Embryonic facial prominence (tissue), 1 donor: ENCODE measurements around the gene ARF3.

Experiments used
- DNase-seq: peaks from one replicate; pipeline ENCODE4 v3.0.0-alpha.2; 2016; ENCODE audit errors: extremely low spot score

The ARF3 gene

DNA sequence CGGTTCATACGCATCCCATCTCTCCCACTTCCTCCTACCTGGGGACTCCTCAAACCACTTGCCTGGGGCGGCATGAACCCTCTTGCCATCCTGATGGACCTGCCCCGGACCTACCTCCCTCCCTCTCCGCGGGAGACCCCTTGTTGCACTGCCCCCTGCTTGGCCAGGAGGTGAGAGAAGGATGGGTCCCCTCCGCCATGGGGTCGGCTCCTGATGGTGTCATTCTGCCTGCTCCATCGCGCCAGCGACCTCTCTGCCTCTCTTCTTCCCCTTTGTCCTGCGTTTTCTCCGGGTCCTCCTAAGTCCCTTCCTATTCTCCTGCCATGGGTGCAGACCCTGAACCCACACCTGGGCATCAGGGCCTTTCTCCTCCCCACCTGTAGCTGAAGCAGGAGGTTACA is 24.5 kb upstream of the ARF3 start:
- DNase-seq = no peak

DNA sequence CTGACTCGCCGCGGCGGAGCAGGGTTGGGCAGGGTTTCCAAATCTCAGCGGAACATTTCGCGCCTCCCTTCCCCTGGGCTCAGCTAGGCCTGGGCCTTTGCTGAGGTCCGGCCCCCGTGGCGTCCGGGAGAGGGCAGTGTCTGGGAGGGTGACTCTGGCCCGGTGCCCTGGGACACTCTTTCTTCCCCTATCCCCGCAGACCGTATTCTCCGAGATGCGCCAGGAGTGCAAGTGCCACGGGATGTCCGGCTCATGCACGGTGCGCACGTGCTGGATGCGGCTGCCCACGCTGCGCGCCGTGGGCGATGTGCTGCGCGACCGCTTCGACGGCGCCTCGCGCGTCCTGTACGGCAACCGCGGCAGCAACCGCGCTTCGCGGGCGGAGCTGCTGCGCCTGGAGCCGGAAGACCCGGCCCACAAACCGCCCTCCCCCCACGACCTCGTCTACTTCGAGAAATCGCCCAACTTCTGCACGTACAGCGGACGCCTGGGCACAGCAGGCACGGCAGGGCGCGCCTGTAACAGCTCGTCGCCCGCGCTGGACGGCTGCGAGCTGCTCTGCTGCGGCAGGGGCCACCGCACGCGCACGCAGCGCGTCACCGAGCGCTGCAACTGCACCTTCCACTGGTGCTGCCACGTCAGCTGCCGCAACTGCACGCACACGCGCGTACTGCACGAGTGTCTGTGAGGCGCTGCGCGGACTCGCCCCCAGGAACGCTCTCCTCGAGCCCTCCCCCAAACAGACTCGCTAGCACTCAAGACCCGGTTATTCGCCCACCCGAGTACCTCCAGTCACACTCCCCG is 23.9 kb upstream of the ARF3 start:
- DNase-seq = no peak

DNA sequence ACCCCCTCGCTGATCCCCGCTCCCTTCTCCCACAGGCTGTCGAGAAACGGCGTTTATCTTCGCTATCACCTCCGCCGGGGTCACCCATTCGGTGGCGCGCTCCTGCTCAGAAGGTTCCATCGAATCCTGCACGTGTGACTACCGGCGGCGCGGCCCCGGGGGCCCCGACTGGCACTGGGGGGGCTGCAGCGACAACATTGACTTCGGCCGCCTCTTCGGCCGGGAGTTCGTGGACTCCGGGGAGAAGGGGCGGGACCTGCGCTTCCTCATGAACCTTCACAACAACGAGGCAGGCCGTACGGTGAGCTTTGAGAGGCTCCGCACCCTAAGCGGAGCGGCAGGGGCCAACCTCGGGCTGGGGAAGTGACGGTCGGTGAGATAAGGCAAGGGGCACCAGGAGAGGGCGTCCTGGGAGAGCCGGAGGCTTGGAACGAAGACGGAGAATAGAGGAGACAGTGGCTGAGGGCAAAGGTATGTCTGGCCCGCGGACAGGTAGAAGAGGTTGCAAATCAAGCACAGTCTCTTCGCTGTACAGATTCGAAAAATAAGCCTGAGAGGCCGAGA is 23.2 kb upstream of the ARF3 start:
- no peak for DNase-seq

DNA sequence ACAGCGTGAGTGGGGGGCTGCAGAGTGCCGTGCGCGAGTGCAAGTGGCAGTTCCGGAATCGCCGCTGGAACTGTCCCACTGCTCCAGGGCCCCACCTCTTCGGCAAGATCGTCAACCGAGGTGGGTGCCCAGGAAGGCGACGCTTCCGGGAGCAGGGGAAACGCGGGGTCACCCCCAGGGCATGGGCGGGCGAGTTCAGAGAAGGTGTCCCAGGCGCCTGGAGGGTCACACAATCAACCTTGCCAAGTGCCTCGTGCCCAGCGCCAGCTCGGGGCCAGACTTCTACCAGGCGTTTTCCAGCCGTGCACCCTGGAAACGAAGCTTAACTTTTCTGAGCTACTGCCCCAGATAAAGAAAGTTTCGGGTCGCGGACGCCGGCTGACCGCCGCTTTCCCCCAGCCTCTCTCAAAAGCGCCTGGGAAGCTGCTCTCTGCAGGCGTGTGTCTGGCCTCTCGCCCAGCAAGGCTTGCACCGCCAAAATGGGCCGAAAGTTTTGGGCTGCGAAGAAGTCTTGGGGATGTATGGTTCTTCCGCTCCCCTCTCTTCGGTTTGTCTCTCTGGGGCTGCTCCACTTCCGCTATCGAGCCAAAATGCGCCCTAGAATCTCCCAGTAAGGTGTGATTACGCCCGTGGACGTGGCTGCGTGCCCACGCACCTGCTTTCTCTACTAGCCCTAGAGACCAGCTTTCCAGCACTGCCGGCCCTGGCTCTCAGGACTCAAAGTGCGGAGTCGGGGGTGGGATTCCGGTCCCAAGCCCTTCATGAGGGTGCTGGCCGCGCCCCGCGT is 22.5 kb upstream of the ARF3 start:
- no peak for DNase-seq

DNA sequence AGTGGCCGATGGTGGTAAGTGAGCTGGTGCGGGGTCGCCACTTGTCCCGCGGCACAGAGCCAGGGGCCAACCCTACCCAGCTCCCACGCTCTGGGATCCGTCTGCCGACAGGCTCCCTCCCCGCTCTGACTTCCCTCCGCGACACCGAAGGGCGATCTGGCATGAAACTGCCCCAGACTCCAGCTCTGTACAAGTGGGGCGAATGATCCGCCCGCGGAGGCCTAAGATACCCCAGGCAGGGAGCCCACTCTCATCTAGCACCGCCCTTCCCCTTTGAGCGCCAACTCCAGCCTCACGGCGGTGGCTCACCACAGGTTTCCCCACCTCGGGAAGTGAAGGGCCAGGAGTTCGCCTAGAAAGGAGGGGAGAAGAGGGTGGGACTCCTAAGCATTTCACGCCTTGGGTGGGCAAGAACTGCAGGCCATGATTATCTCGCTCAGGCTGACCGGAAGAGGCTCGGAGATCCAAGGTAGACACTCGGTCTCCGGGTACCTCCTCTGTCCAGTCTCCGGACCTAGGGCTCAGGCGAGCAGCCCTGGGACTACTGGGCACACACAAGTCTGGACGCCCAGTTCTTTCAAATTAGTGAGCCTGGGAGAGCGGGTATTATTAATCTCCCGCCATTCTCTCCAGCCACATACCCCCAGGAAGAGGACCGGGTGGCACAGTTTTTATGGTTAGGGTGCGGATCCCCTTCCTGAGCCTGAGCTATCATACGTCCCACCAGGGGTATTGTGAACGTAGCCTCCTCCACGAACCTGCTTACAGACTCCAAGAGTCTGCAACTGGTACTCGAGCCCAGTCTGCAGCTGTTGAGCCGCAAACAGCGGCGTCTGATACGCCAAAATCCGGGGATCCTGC is 21.7 kb upstream of the ARF3 start:
- no peak for DNase-seq

DNA sequence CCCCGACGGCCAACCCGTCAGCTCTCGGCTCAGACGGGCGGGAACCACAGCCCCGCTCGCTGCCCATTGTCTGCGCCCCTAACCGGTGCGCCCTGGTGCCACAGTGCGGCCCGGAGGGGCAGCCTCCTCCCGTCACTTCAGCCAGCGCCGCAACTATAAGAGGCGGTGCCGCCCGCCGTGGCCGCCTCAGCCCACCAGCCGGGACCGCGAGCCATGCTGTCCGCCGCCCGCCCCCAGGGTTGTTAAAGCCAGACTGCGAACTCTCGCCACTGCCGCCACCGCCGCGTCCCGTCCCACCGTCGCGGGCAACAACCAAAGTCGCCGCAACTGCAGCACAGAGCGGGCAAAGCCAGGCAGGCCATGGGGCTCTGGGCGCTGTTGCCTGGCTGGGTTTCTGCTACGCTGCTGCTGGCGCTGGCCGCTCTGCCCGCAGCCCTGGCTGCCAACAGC is 21.0 kb upstream of the ARF3 start, which contains the start of gene WNT1:
WNT1 (plus strand) TSS at position 32 of the 450 bp plus-strand sequence; CDS start at position 361, 329 bp downstream.
- no peak for DNase-seq

DNA sequence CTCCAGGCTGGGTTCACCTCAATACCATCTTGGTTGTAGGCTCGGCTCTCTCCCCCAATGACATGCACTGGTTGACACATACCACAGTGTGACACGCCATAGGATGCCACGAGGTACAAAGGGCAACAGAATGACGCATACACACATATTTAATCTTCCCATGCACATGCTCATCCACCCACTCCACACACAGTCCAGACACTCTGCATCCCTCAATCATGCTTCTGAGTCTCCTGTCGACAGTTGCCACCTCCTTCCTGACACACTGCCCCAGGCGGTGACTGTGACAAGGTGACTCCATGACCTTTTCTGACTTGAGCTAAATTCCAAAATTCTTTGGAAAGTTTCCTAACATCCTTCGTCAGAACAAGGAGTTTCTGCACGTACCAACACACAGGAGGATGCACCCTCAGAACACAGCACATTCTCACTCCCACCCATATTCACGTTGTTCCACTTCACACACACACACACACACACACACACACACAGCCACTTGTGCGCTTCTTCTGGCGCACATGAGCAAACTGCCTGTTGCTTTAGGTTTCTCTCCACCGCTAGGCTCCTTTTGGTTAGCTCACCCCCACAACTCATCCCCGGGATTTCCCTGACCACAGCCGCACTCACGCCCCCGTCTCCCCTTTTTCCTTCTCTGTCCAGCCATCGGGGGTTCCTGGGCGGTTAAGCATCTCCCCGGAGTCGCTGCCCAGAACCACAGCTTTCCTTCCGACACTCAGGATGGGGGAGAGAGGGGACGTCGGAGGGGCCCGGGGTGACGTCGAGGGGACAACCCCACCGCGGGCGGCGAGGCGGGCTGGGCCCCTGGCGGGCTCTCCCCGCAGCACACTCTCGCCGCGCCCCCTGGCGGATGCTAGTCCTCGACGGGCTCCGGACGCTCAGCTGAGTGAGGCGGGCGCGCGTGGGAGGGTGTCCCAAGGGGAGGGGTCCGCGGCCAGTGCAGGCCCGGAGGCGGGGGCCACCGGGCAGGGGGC is 20.3 kb upstream of the ARF3 start:
- no peak for DNase-seq

DNA sequence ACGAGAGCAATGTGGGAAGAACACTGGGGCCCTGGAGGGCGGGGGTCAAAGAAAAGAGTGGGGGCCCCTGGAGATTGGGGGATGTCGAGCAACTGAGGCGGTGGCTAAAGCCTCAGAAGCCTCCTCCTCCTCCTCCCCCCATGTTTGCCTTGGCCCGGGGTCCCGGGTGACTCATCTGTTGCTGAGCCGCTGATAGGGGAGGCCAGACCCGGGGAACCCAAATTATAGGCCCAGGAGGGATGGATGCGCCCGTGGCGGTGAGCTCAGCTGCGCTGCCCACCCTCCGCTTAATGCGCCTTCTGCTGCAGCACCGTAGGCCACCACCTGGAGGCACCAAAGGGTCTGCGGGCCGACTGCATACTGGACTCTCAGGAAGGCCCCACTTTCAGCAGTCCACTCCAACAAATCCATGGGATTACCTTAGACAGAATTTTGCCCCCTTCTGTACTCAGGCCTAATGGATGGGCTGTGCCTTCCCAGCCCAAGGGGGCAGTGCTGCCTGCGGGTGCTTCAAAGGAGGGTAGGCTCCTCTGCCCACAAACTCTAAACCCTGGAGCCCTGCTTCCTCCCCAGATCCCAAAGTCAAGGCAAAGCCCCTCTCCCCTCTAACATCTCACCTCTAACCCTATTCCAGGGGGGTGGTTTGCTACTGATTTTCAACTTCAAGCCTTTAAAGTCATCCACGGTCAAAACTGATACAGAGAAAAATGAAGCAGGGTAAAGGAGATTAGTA is 16.8 kb upstream of the ARF3 start:
- DNase-seq = no peak

DNA sequence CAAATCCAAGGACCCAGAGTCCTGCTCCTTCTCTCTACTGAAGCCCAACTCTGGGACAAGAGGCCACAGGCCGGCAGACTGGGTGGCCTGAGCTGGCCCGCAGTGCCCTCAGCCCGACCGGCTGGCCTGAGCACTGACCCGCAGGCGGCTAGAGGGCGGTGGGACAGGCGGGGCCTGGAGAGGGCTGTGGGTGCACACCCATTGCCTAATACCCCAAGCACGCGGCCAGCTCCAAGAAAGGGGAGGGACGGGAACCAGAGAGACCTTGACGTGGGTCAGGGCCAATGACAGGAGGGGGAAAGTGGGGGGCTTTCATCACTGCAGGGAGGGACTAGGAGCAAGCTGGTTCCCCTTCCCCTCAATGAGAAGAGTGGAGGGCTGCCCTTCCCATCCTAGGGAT is 16.2 kb upstream of the ARF3 start:
- no peak for DNase-seq

DNA sequence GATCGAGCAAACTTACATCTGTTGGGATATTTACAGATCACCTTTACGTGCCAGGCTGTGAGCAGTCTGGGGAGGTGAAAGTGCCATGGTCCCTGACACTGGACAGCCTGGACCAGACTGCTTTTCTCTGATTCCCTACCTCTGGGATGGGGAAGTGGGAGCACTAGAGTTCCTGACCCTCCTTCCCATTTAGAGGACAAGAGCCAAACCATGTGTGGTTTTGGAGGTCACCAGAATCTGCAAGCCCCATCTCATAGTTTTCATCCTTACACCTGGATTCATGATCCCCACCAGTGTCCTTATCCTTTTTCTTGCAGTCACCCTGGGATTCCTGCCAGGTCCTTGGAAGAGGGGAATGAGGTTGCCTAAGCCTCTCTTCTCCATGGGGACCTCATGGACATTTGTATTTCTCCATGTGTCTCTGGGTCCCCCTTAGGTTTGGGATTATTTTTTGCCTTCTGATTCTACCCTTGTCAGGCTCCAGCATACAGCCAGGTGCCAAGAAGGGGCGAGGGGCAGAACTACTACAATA is 15.7 kb upstream of the ARF3 start:
- no peak for DNase-seq

DNA sequence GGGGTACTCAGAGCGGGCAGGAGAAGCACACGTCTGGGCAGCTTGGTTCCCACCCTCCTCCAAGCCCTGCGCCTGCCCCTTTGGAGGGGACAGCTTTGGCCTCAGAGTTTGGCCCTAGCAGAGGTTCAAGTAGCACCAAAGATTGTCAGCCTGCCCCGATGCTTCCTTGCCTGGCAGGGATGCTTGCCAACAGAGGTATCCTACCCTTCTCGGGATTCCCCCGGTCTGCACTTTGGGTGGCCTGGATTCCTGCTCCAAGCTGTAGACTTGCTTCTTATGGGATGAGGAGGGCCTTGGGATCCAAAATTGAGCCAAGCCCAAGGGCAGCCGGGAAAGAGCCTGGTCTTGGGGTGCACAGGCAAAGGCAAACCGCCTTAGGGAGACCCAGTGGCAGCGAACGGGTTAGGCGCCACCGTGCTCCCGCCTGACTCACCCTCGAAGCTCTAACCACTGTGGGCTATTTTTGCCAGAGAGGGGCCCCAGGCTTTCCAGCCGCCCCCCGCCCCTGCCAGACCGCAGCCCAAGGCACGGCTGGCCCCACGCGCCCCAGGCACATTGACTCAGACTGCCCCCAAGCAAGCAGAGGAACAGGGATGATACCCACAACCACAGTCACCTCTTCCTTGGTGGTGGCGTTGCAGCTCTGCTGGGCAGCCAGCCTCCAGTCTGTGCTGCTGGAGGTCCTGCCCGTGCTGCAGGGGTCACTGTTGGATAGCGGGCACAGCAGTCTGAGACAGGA is 15.1 kb upstream of the ARF3 start:
- DNase-seq = no peak

DNA sequence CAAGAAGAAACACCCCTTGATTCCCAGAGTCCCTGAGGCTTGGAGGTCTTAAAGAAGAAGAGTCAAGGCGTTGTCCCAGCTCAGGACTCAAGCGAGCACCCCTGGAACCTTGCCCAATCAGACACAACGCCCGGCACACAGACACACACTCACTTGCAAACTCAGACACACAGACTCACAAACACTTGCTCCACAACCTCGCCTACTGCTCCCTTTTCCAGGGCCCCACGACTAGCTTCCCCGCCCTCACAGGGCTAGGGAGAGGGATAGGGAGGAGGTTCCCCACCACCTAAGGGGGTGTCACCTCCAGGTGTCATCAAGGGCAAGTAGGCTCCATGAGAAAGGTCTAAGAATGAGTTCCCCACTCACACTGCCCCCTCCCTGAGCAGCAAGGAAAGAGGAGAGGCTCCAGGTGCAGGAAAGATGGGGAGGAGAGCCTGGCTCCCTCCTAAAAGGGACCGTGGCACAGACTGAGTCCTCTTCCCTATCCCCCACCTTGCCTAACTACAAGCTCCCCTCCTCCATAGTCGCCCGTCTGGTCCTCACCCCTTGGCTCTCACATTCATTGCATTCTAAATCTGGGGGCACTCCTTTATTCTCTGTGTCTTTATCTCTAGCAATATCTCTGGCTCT is 13.5 kb upstream of the ARF3 start:
- no peak for DNase-seq

DNA sequence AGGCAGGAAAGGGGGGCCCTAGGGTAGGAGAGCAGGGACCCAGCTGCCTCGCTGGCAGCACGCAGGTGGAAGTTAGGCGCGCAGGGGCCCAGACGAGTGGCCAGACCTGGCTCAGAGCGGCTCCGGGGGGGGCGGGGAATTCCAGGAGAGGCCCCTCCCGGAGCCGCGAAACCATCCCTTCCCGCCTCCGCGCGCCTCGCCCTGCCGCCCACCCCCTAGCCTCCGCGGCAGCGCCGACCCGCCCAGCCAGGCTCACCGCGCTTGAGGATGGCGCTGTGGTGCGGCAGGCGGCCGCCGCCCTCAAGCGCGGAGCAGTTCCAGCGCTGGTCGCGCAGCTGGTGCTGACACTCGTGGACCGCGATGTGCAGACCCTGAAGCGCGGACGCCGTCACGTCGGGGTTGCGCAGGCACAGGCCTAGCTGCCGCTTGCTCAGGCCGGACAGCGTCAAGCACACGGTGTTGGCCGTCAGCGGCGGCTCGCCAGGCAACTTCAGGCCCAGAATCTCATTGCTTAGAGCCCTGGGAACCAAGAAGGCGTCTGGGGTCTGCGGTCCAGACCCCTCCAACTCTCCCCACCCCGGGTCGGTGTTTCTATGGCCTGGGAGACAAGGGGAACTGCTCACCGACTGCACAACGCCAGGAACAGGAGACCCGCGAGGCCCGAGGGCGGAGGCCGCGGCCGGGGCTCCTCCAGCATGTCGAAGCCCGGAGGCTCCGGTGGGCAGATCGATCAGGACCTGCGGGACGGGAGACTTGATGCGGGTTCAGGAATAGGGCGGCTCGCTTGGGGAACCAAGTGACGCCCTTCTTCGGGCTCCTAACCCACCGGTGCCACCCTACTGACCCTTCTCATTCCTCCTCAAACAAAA is 12.8 kb upstream of the ARF3 start:
- no peak for DNase-seq

DNA sequence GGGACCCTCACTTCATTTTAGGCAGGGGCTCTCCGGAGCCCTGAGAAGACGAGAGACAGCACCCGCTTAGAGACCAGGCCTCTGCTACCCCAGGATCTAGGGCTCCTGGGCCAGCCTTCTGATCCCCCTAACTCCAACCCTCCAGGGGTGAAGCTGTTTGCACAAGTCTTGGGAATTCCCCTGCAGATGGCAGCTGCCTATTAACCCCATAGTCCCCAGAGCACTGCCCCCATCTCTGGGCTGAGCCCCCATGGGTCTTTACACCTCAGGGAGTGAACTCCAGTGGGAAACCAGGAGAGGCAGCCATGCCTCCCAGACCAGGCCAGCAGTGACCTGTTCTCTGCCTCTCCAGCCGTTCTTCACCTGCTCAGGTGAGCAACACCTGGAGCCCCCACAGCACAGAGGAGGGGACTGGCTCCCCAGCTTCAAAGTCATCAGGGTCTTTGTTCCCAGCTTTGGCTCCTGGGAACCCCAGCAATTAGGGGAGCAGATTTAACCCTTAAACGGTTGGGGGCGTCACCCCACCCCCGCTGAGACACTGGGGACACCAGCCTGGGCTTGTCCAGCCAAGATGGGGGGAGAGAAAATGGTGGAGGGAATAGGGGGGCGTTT is 12.0 kb upstream of the ARF3 start:
- DNase-seq = no peak

DNA sequence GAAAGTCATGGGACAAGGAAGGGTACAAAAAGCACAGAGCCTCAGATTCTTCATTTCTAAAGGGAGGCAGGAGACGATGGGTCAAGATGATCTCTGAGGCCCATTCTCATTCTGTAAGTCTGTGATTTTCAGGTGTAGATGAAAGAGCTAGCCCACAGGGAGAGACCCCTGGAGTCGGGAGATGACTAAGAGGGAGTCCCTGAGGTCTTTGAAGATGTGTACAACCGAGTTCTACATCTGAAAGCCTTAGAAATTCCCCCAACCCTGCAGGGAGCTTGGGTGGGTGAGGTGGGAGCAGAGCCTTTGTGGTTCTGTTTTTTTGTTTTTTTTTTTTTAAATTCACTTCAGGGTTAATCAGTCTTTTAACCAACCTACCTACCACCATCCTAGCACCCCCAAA is 11.2 kb upstream of the ARF3 start:
- DNase-seq = no peak

DNA sequence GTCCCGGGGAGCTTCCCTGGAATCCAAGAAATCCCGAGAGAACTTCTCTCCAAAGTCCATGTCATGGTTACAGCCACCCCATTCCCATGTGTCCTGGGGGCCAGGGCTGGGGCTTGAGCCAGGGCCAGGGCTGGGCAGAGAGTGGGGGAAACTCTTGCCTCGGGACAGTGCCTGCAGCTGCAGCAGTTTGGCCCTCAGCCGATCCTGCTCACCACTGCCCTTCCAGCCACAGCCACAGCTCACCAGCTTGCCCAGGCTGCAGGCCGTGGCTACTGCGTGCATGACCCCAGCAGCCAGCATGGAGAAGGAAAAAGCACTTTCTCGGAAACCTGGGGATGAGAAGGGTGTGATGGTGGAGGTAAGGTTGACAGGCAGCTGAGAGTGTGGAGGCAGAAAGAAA is 10.7 kb upstream of the ARF3 start:
- no peak for DNase-seq
